Inflammatory macrophage treated with lipopolysaccharide for 4 hours (primary cell): Measurements from ENCODE around the gene GINS1.
"Not testable (repeated sequence)": the region's sequence is repeated elsewhere in the genome, so short reads cannot be mapped to it uniquely, and the experiment has no call there.

Experiments used
- DNase-seq: peaks from one replicate; pipeline ENCODE4 v3.0.0-alpha.2; 2020

Gene GINS1

GRCh38 chr20:25457886-25458680, 50.6 kb downstream of the GINS1 start:
- DNase-seq, result no peak

GRCh38 chr20:25459111-25459830, 51.8 kb downstream of the GINS1 start:
- no peak for DNase-seq

DNA sequence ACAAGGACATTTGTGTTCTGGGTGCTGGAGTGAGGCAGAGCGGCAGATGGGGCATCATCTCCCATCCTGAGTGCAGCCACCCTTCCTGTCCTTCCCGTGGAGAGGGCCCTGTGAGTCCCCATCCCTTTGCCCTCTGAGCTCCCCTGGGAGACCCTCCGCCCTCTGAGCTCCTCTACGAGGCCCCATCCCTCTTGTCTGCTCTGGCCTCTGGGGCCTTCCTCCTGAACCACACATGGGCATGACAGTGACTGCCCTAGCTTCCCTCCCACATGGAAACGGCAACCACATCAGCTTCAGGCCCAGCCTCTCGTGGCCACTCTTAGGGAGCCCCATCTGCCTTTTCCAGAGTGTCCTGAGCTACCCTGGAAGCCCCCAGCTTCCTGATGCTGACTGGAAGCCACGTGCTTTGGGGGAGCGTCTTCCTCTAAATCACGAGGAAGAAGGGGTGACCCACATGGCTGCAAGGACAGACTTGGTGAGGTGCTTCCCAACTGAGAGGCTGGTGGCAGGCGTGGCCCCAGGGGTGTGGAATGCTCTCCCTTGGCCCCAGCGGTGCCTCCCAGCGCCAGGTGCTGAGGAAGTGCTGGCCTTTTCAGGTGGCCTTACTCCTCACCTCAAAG, 52.6 kb downstream of the GINS1 start:
- peak; percentile 46 for DNase-seq

GRCh38 chr20:25460566-25461280, 53.2 kb downstream of the GINS1 start:
- DNase-seq, result no peak

- DNase-seq, result no peak
Observed at GRCh38 chr20:25461281-25461650, 53.8 kb downstream of the GINS1 start.

DNA sequence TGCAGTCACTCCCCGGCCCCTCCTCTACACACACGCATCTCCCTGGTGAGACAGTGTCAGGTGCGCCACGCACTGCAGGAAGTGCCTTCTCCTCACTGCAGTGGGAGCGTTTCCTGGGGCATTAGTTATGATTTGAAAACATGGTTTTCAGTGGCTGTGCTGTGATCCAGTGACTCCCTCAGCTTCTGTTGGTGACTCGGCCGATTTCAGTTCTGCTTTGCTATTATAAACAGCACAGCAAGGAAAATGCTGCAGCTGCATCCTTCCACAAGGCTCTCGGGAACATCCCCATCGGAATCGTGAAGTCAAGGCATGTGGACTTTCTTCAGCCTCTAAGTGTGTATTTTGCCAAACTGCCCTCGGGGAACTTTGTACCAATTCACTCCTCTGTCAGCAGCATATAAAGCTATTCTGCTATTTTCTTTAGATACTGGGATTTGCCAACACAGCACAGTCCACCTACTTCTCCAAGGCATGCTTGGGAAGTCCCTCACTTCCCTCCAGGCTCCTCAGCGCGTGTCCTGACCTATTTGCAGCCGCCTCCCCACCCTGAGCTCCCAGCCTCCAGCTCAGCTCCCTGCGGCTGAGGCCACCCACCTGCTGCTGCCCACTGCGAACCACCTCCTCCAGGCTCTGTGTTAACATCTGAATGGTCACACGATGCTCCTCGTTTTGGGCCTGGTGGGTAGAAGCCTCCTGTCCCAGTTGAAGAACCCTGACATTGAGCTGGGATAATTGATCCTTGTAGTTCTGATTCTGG, 54.5 kb downstream of the GINS1 start:
- DNase-seq, result peak; percentile 89

GRCh38 chr20:25464501-25465242, 57.2 kb downstream of the GINS1 start:
- DNase-seq, result peak; percentile 17

- DNase-seq, result peak; percentile 44
Observed at GRCh38 chr20:25465243-25466135, 58.0 kb downstream of the GINS1 start.

- no peak for DNase-seq
Observed at GRCh38 chr20:25466846-25467245, 59.4 kb downstream of the GINS1 start.

DNA sequence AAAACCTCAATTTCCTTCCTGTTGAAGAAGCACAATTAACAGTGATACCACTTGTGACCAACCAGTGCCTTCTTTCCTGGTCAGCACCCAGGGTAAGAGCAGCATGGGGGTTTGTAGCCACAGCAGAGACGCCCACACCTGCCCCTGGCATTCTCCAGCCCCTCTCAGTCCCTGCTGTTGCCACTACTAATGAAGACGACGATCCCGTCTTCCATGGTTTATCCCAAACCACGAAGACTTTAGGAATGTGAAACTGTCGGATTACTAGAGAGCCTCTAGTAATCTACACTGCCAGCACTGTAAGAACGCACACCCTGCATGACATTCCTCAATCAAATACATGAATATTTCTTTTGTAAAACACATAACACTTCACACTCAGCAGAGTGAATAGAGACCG, 60.0 kb downstream of the GINS1 start:
- DNase-seq, result no peak

DNA sequence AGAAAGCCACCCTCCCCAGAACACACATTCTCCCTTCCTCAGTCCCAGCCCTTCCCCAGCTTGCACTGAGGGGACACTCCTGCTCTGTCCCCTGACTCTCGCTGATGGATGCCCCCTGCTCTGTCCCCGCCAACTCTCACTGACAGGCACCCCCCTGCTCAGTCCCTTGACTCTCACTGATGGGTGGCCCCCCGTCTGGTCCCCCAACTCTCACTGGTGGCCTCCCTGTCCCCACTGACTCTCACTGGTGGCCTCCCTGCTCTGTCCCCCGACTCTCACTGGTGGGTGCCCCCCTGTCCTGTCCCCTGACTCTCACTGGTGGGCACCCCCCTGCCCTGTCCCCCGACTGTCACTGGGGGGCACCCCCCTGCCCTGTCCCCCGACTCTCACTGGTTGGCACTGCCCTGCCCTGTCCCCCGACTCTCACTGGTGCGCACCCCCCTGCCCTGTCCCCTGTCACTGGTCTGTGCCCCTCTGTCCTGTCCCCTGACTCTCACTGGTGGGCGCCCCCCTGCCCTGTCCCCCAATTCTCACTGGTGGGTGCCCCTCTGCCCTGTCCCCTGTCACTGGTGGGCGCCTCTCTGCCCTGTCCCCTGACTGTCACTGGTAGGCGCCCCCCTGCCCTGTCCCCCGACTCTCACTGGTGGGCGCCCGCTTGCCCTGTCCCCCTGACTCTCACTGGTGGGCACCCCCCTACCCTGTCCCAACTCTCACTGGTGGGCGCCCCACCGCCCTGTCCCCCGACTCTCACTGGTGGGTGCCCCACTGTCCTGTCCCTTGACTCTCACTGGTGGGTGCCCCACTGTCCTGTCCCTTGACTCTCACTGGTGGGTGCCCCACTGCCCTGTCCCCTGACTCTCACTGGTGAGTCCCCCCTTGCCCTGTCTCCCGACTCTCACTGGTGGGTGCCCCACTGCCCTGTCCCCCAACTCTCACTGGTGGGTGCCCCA, 60.9 kb downstream of the GINS1 start:
- no peak for DNase-seq

GRCh38 chr20:25469558-25469957, 62.1 kb downstream of the GINS1 start:
- no peak for DNase-seq

- no peak for DNase-seq
Observed at GRCh38 chr20:25470045-25470444, 62.6 kb downstream of the GINS1 start.

DNA sequence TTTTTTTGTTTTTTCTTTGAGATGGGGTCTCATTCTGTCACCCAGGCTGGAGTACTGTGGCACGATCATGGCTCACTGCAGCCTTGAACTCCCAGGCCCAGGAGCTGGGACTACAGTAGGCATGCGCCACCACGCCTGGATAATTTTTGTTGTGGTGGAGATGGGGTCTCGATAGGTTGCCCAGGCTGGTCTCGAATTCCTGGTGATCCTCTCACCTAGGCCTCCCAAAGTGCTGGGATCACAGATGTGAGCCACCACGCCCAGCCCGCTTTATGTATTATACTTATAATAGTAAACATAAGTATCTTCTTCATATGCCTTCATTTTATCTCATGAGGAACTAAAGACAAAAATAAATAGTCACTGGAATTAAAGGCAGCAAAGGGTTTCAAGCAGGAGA, 63.5 kb downstream of the GINS1 start:
- DNase-seq, result no peak

- not testable (repeated sequence) for DNase-seq
Observed at GRCh38 chr20:25473297-25473696, 65.8 kb downstream of the GINS1 start.

GRCh38 chr20:25476106-25477013, 68.9 kb downstream of the GINS1 start:
- DNase-seq, result no peak

GRCh38 chr20:25477014-25477882, 69.8 kb downstream of the GINS1 start:
- DNase-seq, result no peak
